Stomach (tissue), 4 donors: ENCODE results near the gene ATXN2L.

Experiments
- CTCF ChIP-seq, 7 experiments: fragments of 450-650 bp in 4 of 7; fragments of 200-600 bp in 3 of 7; sonication (generic) in 3 of 7; IDR thresholded peaks; one replicate each; pipeline ENCODE4 v1.5.1; 2016 to 2019; ENCODE audit warnings: antibody characterized with exemption in 7 of 7, control low read depth in 2 of 7, mild to moderate bottlenecking in 1 of 7
- EP300 ChIP-seq: sonication (generic); formaldehyde crosslinking; IDR thresholded peaks from one replicate; pipeline ENCODE4 v1.6.1; 2017; ENCODE audit warnings: antibody characterized with exemption
- POLR2A ChIP-seq, 4 donors: fragments of 450-650 bp; IDR thresholded peaks; one replicate each; pipeline ENCODE4 v1.6.1; 2016; ENCODE audit warnings: antibody characterized with exemption in 4 of 4, control low read depth in 2 of 4, mild to moderate bottlenecking in 1 of 4, moderate library complexity in 1 of 4

GRCh38 chr16:28838558-28838918 is 15.7 kb downstream of the ATXN2L start:
- no peak for TF ChIP-seq CTCF (IDR thresholded peaks at IDR 0.05)
- no peak for TF ChIP-seq POLR2A (IDR thresholded peaks at IDR 0.05)
- TF ChIP-seq EP300: no peak
